Brain pericyte (primary cell): ENCODE results near the gene LRRC56.

ENCODE experiments used
- DNase-seq: peaks from one replicate; pipeline ENCODE4 v3.0.0-alpha.2; 2012; ENCODE audit warnings: low read depth, low spot score

The LRRC56 gene

GRCh38 chr11:539971-540481 is 2.7 kb downstream of the LRRC56 start:
- no peak for DNase-seq

- DNase-seq, result no peak
Measured at GRCh38 chr11:540583-541432, 3.5 kb downstream of the LRRC56 start.

DNA sequence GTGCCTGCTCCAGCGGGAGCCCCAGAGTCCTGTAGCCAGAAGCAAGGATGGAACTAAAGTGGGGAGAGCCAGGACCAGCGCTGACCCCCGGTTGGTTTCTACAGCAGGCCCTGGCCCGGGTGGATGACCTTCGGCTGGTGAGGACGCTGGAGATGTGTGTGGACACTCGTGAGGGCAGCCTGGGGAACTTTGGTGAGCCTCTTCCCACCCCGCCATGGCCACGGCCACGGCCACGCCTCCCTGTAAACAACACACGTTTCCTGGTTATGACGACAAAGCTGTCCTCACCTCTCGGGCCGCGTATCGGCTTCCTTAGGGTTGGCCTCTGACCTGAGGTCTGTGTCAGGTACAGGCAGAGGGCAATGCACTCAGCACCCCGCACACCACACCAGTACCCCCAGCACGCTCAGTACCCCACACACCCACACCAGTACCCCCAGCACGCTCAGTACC is 4.1 kb downstream of the LRRC56 start:
- DNase-seq, result no peak

DNA sequence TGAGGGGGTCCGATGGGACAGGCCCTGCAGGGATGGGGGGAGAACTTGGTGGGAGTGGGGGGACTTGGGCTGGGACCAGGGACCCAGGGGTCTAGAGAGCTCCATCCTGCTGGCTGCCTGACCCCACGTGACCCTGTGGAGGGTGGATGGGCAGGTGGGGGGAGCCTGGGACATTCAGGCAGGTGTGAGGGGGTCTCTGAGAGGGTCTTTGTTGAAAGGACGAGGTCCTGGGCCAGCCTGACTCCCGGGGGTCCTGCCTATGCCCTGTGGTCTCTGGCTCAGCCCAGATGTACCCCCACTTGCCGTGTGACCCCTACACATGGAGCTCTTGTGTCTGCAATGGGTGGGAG is 7.5 kb downstream of the LRRC56 start:
- DNase-seq, result no peak

DNA sequence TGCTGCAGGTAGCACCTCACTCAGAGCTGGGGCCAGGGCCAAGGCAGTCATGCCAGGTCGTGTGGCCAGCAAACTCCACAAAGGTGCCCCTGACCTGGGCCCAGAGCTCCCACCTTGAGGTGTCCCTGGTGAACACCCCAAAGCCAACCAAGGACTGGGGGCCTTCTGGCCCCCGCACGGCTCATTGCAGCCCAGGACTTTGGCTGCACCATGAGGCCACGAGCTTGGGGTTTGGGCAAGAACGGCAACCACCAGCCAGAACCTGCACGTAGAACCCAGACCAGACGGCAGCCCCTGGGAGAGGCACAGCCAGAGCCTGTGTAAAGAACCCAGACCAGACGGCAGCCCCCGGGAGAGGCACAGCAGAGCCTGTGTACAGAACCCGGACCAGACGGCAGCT is 7.8 kb downstream of the LRRC56 start:
- no peak for DNase-seq

DNA sequence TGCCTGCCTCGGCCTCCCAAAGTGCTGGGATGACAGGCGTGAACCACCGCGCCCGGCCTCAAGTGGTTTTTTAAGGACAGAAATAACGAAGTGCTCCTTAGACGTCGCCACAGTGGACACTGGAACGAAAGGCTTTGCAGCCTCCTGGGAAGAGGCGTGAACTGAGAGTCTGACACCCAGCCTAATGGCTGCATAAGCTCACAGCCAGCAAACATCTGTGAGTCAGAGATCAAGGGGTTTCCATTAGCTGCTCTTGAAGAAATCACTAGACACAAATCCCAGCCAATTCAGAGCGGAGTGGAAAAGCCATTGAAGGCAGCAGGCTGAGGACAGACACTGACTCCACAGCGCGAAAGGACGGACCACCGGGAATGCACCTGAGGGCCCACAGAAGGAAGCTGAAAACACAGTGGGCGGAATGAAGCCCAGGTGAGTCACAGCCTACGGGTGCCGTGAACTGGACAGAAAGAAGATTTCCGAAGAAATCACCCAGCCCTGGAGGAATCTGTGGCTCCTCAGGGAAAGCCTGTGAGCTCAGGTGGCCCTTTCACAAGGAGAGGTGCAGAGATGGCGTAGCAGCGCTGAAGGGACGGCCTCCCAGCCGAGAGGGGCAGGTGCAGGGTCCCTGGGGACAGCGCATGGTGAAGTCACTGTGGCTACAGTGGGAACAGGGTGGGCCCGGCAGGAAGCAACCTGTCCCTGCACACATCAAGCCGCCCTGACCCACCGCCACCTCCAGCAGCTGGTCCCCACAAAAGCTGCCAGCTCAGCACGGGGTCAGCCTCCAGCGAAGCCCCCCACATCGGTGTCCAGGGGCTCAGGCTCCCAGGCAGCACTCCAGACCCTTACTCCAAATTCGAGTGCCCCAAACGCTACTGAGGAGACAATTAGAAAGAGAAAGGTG is 11.6 kb downstream of the LRRC56 start:
- no peak for DNase-seq

- no peak for DNase-seq
Measured at GRCh38 chr11:550021-550745, 12.9 kb downstream of the LRRC56 start.

- DNase-seq, result no peak
Measured at GRCh38 chr11:550746-551085, 13.4 kb downstream of the LRRC56 start.

GRCh38 chr11:551131-551530 is 13.8 kb downstream of the LRRC56 start:
- no peak for DNase-seq

DNA sequence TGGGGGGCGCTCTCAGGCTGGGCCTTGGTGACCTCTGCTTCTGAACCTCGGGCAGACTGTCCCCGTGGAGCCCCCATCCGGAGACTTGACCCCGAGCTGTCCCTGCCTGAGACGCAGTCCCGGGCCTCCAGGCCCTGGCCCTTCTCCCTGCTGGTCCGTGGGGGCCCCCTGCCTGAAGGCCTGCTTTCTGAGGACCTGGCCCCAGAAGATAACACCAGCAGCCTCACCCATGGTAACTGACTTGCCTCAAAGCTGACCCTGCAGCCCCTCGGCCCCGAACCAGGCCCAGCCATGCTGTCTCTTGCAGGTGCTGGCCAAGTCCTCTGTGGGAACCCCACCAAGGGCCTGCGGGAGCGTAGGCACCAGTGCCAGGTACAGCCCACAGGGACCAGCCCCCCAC is 14.3 kb downstream of the LRRC56 start:
- no peak for DNase-seq

GRCh38 chr11:553083-553987 is 16.0 kb downstream of the LRRC56 start:
- DNase-seq, result no peak

DNA sequence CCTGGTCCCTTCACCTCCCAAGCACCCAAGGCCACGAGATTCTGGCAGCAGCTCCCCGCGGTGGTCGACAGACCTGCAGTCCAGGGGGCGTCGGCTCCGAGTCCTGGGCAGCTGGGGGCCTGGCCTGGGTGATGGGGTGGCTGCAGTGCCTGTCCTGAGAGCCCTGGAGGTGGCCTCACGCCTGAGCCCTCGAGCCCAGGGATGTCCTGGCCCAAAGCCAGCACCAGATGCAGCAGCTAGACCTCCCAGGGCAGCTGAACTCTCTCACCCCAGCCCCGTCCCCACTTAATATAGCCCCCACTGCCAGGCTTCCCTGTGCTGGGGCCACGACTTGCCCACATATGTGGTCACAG is 16.6 kb downstream of the LRRC56 start:
- no peak for DNase-seq

GRCh38 chr11:554428-555226 is 17.3 kb downstream of the LRRC56 start:
- DNase-seq, result no peak

DNA sequence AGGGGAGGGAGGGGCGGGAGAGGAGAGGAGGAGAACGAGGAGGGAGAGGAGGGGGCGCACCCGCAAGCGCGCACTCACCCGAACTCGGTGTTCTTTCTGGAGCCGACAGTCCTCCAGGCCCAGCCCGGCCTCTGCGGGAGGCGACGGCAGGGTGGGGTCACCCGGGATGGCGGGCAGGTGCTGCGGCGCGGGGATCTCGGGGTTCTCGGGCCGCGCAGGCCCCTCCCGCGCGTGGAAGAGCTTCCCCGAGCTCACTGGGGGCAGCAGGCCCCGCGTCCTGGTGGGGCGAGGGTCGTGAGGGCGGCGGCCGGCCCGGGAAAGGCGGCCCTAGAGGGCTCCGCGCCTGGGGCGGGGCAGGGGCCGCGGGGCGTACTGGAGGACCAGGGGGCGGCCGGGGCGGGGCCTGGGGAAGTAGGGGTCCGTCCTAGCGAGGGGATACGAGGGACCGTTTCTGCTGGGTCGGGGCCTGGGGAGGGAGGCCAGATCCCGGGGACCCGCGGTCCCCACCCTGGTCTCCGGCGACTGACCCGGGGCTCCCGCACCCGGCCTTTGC is 18.0 kb downstream of the LRRC56 start:
- no peak for DNase-seq

DNA sequence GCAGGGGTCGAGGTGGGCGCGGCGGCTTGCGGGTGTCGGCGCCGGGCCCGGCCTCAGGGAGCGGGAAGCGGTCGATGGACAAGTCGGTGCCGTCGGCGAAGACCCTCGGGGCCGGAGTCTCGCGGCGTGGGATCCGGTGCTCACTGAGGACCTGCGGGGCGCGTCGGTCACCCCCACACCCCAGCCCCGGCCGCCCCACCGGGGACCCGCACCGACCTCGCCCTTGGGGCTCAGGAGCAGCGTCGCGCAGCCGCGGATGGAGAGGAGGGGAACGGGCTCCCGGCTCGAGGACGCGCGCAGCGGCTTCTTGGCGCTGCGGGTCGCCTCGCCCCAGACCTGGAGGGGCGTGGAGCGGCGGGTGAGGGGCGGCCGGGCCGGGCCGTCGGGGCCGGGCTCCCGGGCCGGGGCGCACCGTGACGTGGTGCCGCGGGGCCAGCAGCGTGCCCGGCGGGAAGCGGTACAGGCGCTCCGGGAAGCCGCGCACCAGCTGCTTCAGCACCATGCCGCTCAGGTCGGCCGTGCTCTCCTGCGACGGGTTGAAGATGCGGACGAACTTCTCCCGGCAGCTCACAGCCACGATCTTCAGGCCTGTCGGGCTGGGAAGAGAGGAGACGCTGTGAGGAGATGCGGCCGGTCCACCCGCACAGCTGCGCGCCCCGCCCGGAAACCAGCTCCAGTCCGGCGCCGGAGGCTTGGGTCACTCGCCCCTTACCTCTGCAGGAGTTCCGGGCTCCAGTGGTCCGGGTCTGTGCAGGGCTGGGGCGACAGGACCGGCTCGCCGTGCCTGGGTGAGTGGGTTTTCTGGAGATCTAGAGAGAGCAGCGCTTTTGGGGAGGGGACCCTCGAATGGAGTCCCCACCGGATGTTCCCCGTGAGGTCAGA is 18.7 kb downstream of the LRRC56 start:
- no peak for DNase-seq

DNA sequence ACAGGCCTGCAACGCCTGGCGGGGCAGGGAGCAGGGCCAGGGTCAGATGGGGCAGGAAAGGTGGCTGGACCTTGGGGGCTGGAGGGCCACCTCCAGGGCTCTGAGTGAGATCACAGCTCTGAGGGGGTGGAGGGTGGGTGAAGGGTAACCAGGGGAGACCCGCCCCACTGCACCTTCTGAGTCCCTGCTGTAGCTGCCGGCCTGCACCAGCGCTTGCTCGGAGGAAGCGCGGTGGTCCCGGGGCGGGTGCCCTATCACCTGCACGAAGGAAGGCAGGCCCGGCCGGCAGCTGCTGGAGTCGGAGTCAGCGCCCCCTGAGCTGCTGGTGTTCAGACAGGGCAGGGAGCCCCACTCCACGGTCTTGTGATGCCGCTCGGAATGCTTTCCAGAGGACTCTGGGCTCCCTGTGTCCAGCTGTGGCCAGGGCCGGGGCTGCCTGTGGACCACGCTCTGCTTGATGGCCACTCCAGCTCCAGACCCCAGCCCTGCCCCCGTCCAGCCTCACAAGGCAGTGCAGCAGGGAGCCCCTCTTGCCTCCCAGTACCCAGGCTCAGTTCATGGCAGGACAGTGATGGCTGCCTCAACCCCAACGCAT is 19.4 kb downstream of the LRRC56 start:
- DNase-seq, result no peak

DNA sequence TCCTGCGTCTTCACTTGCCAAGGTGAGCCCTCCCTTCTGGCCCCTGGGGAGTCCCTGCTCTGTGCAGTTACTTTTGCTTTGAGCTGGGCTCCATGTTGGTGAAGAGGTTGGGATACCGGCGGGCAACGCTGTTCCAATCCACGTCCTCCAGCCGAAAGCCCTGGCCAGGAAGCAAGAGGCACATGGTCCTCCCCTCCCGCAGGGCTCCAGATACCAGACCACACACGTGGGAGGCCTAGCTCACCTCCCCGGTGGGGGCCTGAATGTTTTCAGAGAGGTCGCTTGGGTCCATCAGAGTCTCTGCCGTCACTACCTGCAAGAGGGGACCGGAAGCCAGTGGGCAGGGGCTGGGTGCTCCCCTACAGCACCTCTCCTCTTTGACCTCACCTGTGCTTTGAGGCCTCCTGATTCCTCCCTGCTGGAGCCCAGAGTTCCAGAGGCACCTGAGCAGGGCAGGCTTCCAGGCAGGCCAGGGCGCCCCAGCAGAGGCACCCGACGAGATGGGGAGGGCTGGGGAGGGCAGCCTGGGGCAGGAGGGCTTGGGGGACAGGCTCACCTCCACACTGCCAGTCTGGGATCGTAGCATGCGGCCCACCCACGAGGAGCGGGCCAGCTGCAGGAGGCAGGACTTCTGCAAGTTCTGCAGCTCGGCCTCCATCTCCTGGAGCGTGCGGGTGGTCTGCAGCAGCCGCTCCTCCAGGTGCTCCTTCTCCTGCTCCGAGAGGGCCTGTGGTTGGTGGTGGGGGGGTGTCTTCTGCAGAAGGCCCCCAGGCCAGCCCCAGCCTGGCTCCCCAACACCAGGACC is 20.2 kb downstream of the LRRC56 start:
- DNase-seq, result no peak

DNA sequence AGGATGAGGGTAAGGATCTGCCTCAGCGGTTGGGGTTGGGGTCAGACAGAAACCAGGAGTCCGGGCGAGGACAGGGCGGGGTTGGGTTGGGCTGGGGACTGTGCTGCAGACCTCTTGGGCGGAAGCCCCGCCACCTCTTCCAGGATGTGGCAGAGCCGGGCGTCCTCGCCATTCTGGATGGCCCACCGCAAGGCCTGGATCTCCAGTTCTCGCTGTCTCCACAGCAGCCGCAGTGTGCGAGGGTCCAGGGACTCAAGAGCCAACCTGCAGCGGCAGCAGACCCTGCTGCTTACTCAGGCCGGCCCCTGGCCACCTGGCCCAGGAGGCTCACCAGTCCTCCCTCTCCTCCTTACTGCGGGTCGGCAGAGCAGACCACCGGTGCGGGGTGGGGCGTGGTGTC is 21.2 kb downstream of the LRRC56 start:
- DNase-seq, result no peak
